GM23248 (cell line): ENCODE results near the gene NMRK2. TPM values are rescaled to one million over a fixed set of nuclear protein-coding genes. Genes with fewer than 3 reads are reported as not detected.
"Not testable (repeated sequence)": the region's sequence is repeated elsewhere in the genome, so short reads cannot be mapped to it uniquely, and the experiment has no call there.

ENCODE experiments used
- DNase-seq: peaks from one replicate; pipeline ENCODE4 v3.0.0-alpha.2; 2015
- H2AFZ ChIP-seq: fragments of 200-600 bp; sonication (generic); 2 replicates; pipeline ENCODE4 v1.6.1; 2016; ENCODE audit warnings: antibody characterized with exemption
- H3F3A ChIP-seq: fragments of 200-600 bp; sonication (generic); 2 replicates; pipeline ENCODE4 v1.6.1; 2016; ENCODE audit warnings: mild to moderate bottlenecking, antibody characterized with exemption, mixed run types; ENCODE audit not compliant: insufficient read depth
- H3K27ac ChIP-seq: fragments of 200-600 bp; sonication (generic); 2 replicates; pipeline ENCODE4 v1.5.1; 2016; ENCODE audit warnings: mild to moderate bottlenecking
- H3K27me3 ChIP-seq: fragments of 200-600 bp; sonication (generic); replicated peaks from 2 replicates; pipeline ENCODE4 v1.6.1; 2016; ENCODE audit warnings: mild to moderate bottlenecking; ENCODE audit not compliant: insufficient read depth
- H3K36me3 ChIP-seq: fragments of 200-600 bp; sonication (generic); 2 replicates; pipeline ENCODE4 v1.6.1; 2016; ENCODE audit warnings: low read depth, mild to moderate bottlenecking
- H3K4me1 ChIP-seq: fragments of 200-600 bp; sonication (generic); 2 replicates; pipeline ENCODE4 v1.6.1; 2016; ENCODE audit warnings: mild to moderate bottlenecking; ENCODE audit not compliant: insufficient read depth
- H3K4me2 ChIP-seq: fragments of 200-600 bp; sonication (generic); one replicate; pipeline ENCODE4 v1.6.1; 2016; ENCODE audit warnings: mild to moderate bottlenecking; ENCODE audit not compliant: unreplicated experiment
- H3K4me3 ChIP-seq: fragments of 200-600 bp; sonication (generic); 2 replicates; pipeline ENCODE4 v1.5.1; 2016; ENCODE audit warnings: mild to moderate bottlenecking
- H3K79me2 ChIP-seq: fragments of 200-600 bp; sonication (generic); 2 replicates; pipeline ENCODE4 v1.6.1; 2016; ENCODE audit warnings: mild to moderate bottlenecking; ENCODE audit not compliant: insufficient read depth
- H3K9ac ChIP-seq: fragments of 200-600 bp; sonication (generic); 2 replicates; pipeline ENCODE4 v1.6.1; 2016; ENCODE audit warnings: mild to moderate bottlenecking
- H3K9me2 ChIP-seq: fragments of 200-600 bp; sonication (generic); 2 replicates; pipeline ENCODE4 v1.6.1; 2016; ENCODE audit warnings: mixed run types, mild to moderate bottlenecking, moderate library complexity; ENCODE audit not compliant: insufficient read depth
- H3K9me3 ChIP-seq: fragments of 200-600 bp; sonication (generic); one replicate; pipeline ENCODE4 v1.6.1; 2017; ENCODE audit warnings: low read depth
- H4K20me1 ChIP-seq: fragments of 200-600 bp; sonication (generic); 2 replicates; pipeline ENCODE4 v1.6.0; 2016; ENCODE audit not compliant: insufficient read depth
- EZH2 ChIP-seq: fragments of 200-600 bp; sonication (generic); IDR thresholded peaks from 2 replicates; pipeline ENCODE4 v1.6.1; 2018; ENCODE audit warnings: antibody characterized with exemption, mild to moderate bottlenecking; ENCODE audit not compliant: insufficient read depth, poor library complexity, severe bottlenecking
- EZH2phosphoT487 ChIP-seq: fragments of 200-600 bp; sonication (generic); IDR thresholded peaks from 2 replicates; pipeline ENCODE4 v1.6.1; 2018; ENCODE audit warnings: antibody characterized with exemption, moderate library complexity, mild to moderate bottlenecking, low read depth; ENCODE audit not compliant: insufficient read depth
- WGBS, 2 experiments: methylation state at CpG; one replicate each; pipeline ENCODE4 v1.1.6; 2015 to 2017; ENCODE audit warnings: low lambda C conversion rate in 2 of 2, low coverage in 1 of 2; ENCODE audit errors: missing lambda C conversion rate in 2 of 2; 5-methylcytosine and 5-hydroxymethylcytosine counted together
- in situ Hi-C: fragments of 300-500 bp; cut with MboI; formaldehyde crosslinking; loops from 2 replicates; pipeline ENCODE4 v1.15.0; 2020
- polyA plus RNA-seq: library from polyadenylated mRNA; unstranded; fragments of >200 nt; fragmentation: Nextera tagmentation; extraction: Ambion mirVana; gene quantifications from 2 replicates; pipeline ENCODE4 v1.2.1, GENCODE V29; 2016
- total RNA-seq: library from RNA; depleted of rRNA; stranded (reverse); fragments of >200 nt; shearing (Covaris generic); gene quantifications from 2 replicates; pipeline ENCODE4 v1.2.3, GENCODE V29; 2014

Gene NMRK2
- total and polyA plus RNA-seq, 2 experiments from 2014 or later, result not detected

GRCh38 chr19:3923912-3924311, 9.0 kb upstream of the NMRK2 start:
- DNase-seq, result no peak
- WGBS, 2 experiments, result 10 to 25% methylated on average over 1 of the region's 1 CpG
- no peak for TF ChIP-seq EZH2
- TF ChIP-seq EZH2phosphoT487, result no peak
- Histone ChIP-seq H3K4me2 (no peak overlapping the region), H3K9me3 (no peaks in the 10 kb centered on the region), H3F3A (no peaks in the 10 kb centered on the region), H3K9me2 (no peaks in the 10 kb centered on the region), H3K9ac (no peak overlapping the region), H4K20me1 (no peaks in the 10 kb centered on the region), H3K4me1 (no peaks in the 10 kb centered on the region), H3K36me3 (no peaks in the 10 kb centered on the region), H3K27ac (no peak overlapping the region), H3K4me3 (no peak overlapping the region), H2AFZ (no peak overlapping the region), H3K79me2 (no peaks in the 10 kb centered on the region), H3K27me3 (no peaks in the 10 kb centered on the region)
- in situ Hi-C loops, result no loop called here

DNA sequence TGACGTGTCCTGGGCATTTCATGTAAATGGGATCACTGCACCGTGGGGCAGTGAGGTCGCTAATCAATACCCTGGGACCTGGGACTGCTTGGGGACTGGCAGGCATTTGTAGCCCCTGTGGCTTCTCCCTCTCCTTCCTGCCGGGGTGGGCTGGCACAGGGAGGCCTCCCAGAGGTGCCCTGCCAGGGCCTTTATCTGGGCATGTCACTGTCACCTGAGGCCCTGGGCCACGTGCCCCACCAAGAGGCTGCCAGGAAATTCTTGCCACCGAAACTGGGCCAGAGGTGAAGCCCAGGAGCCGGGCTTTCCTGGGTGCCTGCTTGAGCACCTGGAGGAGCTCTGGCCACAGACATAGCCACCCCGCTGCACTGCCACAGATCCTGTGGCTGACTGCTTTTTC, 1.8 kb upstream of the NMRK2 start:
- TF ChIP-seq EZH2phosphoT487, result no peak
- TF ChIP-seq EZH2, result no peak
- in situ Hi-C loops, result no loop called here
- Histone ChIP-seq H3K36me3 (no peaks in the 10 kb centered on the region), H3K4me2 (no peak overlapping the region), H3K9me3 (no peaks in the 10 kb centered on the region), H3K79me2 (no peaks in the 10 kb centered on the region), H3K27me3 (peaks cover 21% of the 10 kb centered on the region), H2AFZ (no peak overlapping the region), H3K9ac (no peak overlapping the region), H3K4me1 (no peaks in the 10 kb centered on the region), H3K4me3 (no peak overlapping the region), H3K9me2 (no peaks in the 10 kb centered on the region), H3F3A (no peaks in the 10 kb centered on the region), H4K20me1 (no peaks in the 10 kb centered on the region), H3K27ac (no peak overlapping the region)
- WGBS, 2 experiments, result 59 to 65% methylated on average over 7 to 8 of the region's 8 CpGs
- DNase-seq, result no peak

- H3F3A ChIP-seq, result no peaks in the 10 kb centered on the region
- no peak overlapping the region for H2AFZ ChIP-seq
- no peaks in the 10 kb centered on the region for H4K20me1 ChIP-seq
- H3K4me2 ChIP-seq, result no peak overlapping the region
- in situ Hi-C loops, result no loop called here
- no peak overlapping the region for H3K4me3 ChIP-seq
- TF ChIP-seq EZH2, result no peak
- TF ChIP-seq EZH2phosphoT487, result no peak
- no peaks in the 10 kb centered on the region for H3K4me1 ChIP-seq
- no peaks in the 10 kb centered on the region for H3K36me3 ChIP-seq
- H3K9me2 ChIP-seq, result no peaks in the 10 kb centered on the region
- 71 to 79% methylated on average over 16 to 29 of the region's 29 CpGs for WGBS, 2 experiments
- peaks cover 21% of the 10 kb centered on the region for H3K27me3 ChIP-seq
- H3K27ac ChIP-seq, result no peak overlapping the region
- H3K79me2 ChIP-seq, result no peaks in the 10 kb centered on the region
- no peak overlapping the region for H3K9ac ChIP-seq
- no peak for DNase-seq
- H3K9me3 ChIP-seq, result no peaks in the 10 kb centered on the region
Observed at GRCh38 chr19:3936506-3937442, 3.9 kb downstream of the NMRK2 start.

GRCh38 chr19:3938300-3938950, 5.6 kb downstream of the NMRK2 start:
- 79 to 85% methylated on average over 9 to 22 of the region's 22 CpGs for WGBS, 2 experiments
- H3K27me3 ChIP-seq, result peaks cover 15% of the 10 kb centered on the region
- in situ Hi-C loops, H3K4me3 ChIP-seq, H3F3A ChIP-seq, H3K9me2 ChIP-seq, H3K9me3 ChIP-seq, H3K4me2 ChIP-seq, H3K9ac ChIP-seq, H3K79me2 ChIP-seq, H3K36me3 ChIP-seq, H3K4me1 ChIP-seq, H2AFZ ChIP-seq, DNase-seq, H3K27ac ChIP-seq, H4K20me1 ChIP-seq: not testable (repeated sequence)
